ENCODE results near the gene NDRG3. TPM values are rescaled to one million over a fixed set of nuclear protein-coding genes. Genes with fewer than 3 reads are reported as not detected.
"Not testable (repeated sequence)": the region's sequence is repeated elsewhere in the genome, so short reads cannot be mapped to it uniquely, and the experiment has no call there.

Gene NDRG3
- total RNA-seq, 1 experiment from 2014 or later: 30.1 TPM

DNA sequence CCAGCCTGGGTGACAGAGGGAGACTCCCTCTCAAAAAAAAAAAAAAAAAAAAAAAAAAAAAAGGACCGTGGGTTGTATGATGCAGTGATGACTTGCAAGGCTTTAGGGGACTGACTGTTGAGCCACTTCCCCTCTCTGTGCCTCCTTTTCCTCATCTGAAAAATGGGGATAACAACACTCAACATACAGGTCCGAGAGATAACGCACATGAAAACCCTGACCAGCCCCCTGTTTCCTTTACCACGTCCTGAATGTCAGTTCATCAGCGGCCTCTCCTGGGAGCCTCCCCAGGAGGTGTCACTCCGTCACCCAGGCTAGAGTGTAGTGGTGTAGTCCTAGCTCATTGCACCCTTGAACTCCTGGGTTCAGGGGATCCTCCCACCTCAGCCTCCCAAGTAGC is 103.8 kb downstream of the NDRG3 start:
- intact Hi-C loops (cut with micrococcal nuclease): no loop called here
- ATAC-seq (no peak), DNase-seq (no peak)
- BruUV-seq (replicated peaks): no TSS peak
- H3K27ac ChIP-seq (ENCODE audit: low read length): peak overlapping the region; percentile 64
- H3K4me1 ChIP-seq (ENCODE audit: insufficient read depth, low read length): peaks cover 12% of the 10 kb centered on the region
- no peak overlapping the region for H2AFZ ChIP-seq (ENCODE audit: low read length)
- ChIA-PET POLR2A (ENCODE audit: unreplicated experiment) (no interaction called here), CTCF (interaction anchor here (0.6 kb wide), 1 partner anchor 91 kb away, joined by 11 read pairs; no protein-coding TSS in a partner anchor)
- no peaks in the 10 kb centered on the region for H3K9me3 ChIP-seq (ENCODE audit: low read length)
- no peaks in the 10 kb centered on the region for H3K36me3 ChIP-seq (ENCODE audit: low read depth, low read length)
- no peaks in the 10 kb centered on the region for H3K27me3 ChIP-seq (ENCODE audit: low read length)
- H3K4me2 ChIP-seq (ENCODE audit: low read length): no peak overlapping the region
- H3F3A ChIP-seq (ENCODE audit: low read length, unreplicated experiment): no peaks in the 10 kb centered on the region
- H3K79me2 ChIP-seq (ENCODE audit: low read length): no peaks in the 10 kb centered on the region
- no peak overlapping the region for H3K4me3 ChIP-seq (ENCODE audit: low read length)
- H4K20me1 ChIP-seq (ENCODE audit: low read length): no peaks in the 10 kb centered on the region
- H3K9me2 ChIP-seq (replicated peaks; ENCODE audit: low read length): no peaks in the 10 kb centered on the region
- no peak for TF ChIP-seq EZH2phosphoT487 (IDR thresholded peaks at IDR 0.05; ENCODE audit: borderline replicate concordance, low read length)
- no peak for TF ChIP-seq EZH2 (IDR thresholded peaks at IDR 0.05; ENCODE audit: low read length, unreplicated experiment)
- no peak for TF ChIP-seq CTCF (conservative IDR thresholded peaks at IDR 0.05; ENCODE audit: low read depth, low read length)
- H3K9ac ChIP-seq (ENCODE audit: low read length): no peak overlapping the region

DNA sequence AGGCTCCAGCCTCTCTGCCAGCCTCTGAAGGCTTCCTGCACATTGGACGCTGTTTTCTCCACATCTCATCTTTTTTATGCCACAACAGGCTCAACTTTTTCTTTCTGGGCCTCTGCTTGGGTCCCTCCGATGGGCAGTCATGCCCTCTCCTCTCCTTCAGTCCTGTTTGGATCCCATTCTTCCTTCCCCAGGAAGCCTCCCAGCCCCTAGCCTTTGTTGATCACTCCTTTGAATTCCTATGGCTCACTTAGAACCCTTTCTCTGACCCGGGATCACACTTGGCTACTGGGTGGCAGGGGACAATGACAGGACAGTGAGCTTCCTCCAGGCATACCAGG is 104.4 kb downstream of the NDRG3 start:
- Histone ChIP-seq H3F3A (ENCODE audit: low read length, unreplicated experiment) (no peaks in the 10 kb centered on the region), H3K9ac (ENCODE audit: low read length) (no peak overlapping the region), H4K20me1 (ENCODE audit: low read length) (no peaks in the 10 kb centered on the region), H3K27me3 (ENCODE audit: low read length) (no peaks in the 10 kb centered on the region), H3K4me3 (ENCODE audit: low read length) (no peak overlapping the region), H3K9me2 (replicated peaks; ENCODE audit: low read length) (no peaks in the 10 kb centered on the region), H2AFZ (ENCODE audit: low read length) (no peak overlapping the region), H3K36me3 (ENCODE audit: low read depth, low read length) (no peaks in the 10 kb centered on the region), H3K79me2 (ENCODE audit: low read length) (no peaks in the 10 kb centered on the region), H3K4me1 (ENCODE audit: insufficient read depth, low read length) (peaks cover 12% of the 10 kb centered on the region), H3K4me2 (ENCODE audit: low read length) (no peak overlapping the region), H3K27ac (ENCODE audit: low read length) (no peak overlapping the region), H3K9me3 (ENCODE audit: low read length) (no peaks in the 10 kb centered on the region)
- no peak for ATAC-seq
- no peak for DNase-seq
- ChIA-PET POLR2A (ENCODE audit: unreplicated experiment) (no interaction called here), CTCF (no interaction called here)
- BruUV-seq (replicated peaks): no TSS peak
- intact Hi-C loops (cut with micrococcal nuclease): no loop called here
- TF ChIP-seq CTCF (conservative IDR thresholded peaks at IDR 0.05; ENCODE audit: low read depth, low read length): no peak
- no peak for TF ChIP-seq EZH2 (IDR thresholded peaks at IDR 0.05; ENCODE audit: low read length, unreplicated experiment)

GRCh38 chr20:36638876-36639400 is 107.0 kb downstream of the NDRG3 start:
- ATAC-seq; H3K4me2 ChIP-seq (ENCODE audit: low read length); H4K20me1 ChIP-seq (ENCODE audit: low read length); H3K27ac ChIP-seq (ENCODE audit: low read length); H3K9me3 ChIP-seq (ENCODE audit: low read length); H3K4me3 ChIP-seq (ENCODE audit: low read length); H3F3A ChIP-seq (ENCODE audit: low read length, unreplicated experiment); H3K9ac ChIP-seq (ENCODE audit: low read length); BruUV-seq (replicated peaks); H3K79me2 ChIP-seq (ENCODE audit: low read length); intact Hi-C loops (cut with micrococcal nuclease); H2AFZ ChIP-seq (ENCODE audit: low read length); H3K27me3 ChIP-seq (ENCODE audit: low read length); DNase-seq; POLR2A ChIA-PET (ENCODE audit: unreplicated experiment); H3K36me3 ChIP-seq (ENCODE audit: low read depth, low read length); H3K9me2 ChIP-seq (replicated peaks; ENCODE audit: low read length); CTCF ChIA-PET: not testable (repeated sequence)
- H3K4me1 ChIP-seq (ENCODE audit: insufficient read depth, low read length): peaks cover 12% of the 10 kb centered on the region

All from PC-3 (cell line).